Stimulated activated CD8-positive, alpha-beta memory T cell treated with anti-CD3 and anti-CD28 coated beads, Interleukin-4, amount 100 ng/mL, for 1 hour (primary cell): ENCODE data around the gene ROBO1.

Source experiments
- DNase-seq, 2 donors: peaks; one replicate each; pipeline ENCODE4 v3.0.0-alpha.2; 2020; ENCODE audit warnings: low read depth in 2 of 2, low spot score in 1 of 2

The ROBO1 gene

GRCh38 chr3:78927759-78928158, 840.0 kb downstream of the ROBO1 start:
- DNase-seq = no peak

- DNase-seq = no peak
Measured at GRCh38 chr3:78926523-78926922, 841.3 kb downstream of the ROBO1 start.

- DNase-seq = no peak
Measured at GRCh38 chr3:78924711-78925110, 843.1 kb downstream of the ROBO1 start.

GRCh38 chr3:78919021-78919755, 848.6 kb downstream of the ROBO1 start:
- no peak for DNase-seq

GRCh38 chr3:78918361-78919020, 849.3 kb downstream of the ROBO1 start:
- no peak for DNase-seq

- no peak for DNase-seq
Measured at GRCh38 chr3:78917536-78917935, 850.3 kb downstream of the ROBO1 start.

GRCh38 chr3:78913711-78914110, 854.1 kb downstream of the ROBO1 start:
- no peak for DNase-seq

GRCh38 chr3:78912687-78913086, 855.1 kb downstream of the ROBO1 start:
- no peak for DNase-seq

- DNase-seq = no peak
Measured at GRCh38 chr3:78912259-78912658, 855.5 kb downstream of the ROBO1 start.

- no peak for DNase-seq
Measured at GRCh38 chr3:78911394-78911793, 856.4 kb downstream of the ROBO1 start.

GRCh38 chr3:78908236-78908635, 859.6 kb downstream of the ROBO1 start:
- DNase-seq = no peak

- no peak for DNase-seq
Measured at GRCh38 chr3:78907367-78907766, 860.4 kb downstream of the ROBO1 start.

- no peak for DNase-seq
Measured at GRCh38 chr3:78906930-78907329, 860.9 kb downstream of the ROBO1 start.

- DNase-seq = no peak
Measured at GRCh38 chr3:78906245-78906644, 861.6 kb downstream of the ROBO1 start.

- no peak for DNase-seq
Measured at GRCh38 chr3:78905700-78906099, 862.1 kb downstream of the ROBO1 start.

GRCh38 chr3:78901544-78901943, 866.3 kb downstream of the ROBO1 start:
- no peak for DNase-seq

- DNase-seq = no peak
Measured at GRCh38 chr3:78900880-78901279, 866.9 kb downstream of the ROBO1 start.

- no peak for DNase-seq
Measured at GRCh38 chr3:78900426-78900825, 867.4 kb downstream of the ROBO1 start.

GRCh38 chr3:78895528-78895927, 872.3 kb downstream of the ROBO1 start:
- no peak for DNase-seq

GRCh38 chr3:78894787-78895186, 873.0 kb downstream of the ROBO1 start:
- no peak for DNase-seq

- DNase-seq = no peak
Measured at GRCh38 chr3:78893161-78893560, 874.6 kb downstream of the ROBO1 start.

- no peak for DNase-seq
Measured at GRCh38 chr3:78889348-78889747, 878.5 kb downstream of the ROBO1 start.

- no peak for DNase-seq
Measured at GRCh38 chr3:78888635-78889034, 879.2 kb downstream of the ROBO1 start.
